Putamen (tissue), 1 donor: Measurements from ENCODE around the gene IKZF4.
"Not testable (repeated sequence)": the region's sequence is repeated elsewhere in the genome, so short reads cannot be mapped to it uniquely, and the experiment has no call there.

Experiments used
- DNase-seq: peaks from one replicate; pipeline ENCODE4 v3.0.0-alpha.2; 2016; ENCODE audit warnings: low spot score

Gene IKZF4

DNA sequence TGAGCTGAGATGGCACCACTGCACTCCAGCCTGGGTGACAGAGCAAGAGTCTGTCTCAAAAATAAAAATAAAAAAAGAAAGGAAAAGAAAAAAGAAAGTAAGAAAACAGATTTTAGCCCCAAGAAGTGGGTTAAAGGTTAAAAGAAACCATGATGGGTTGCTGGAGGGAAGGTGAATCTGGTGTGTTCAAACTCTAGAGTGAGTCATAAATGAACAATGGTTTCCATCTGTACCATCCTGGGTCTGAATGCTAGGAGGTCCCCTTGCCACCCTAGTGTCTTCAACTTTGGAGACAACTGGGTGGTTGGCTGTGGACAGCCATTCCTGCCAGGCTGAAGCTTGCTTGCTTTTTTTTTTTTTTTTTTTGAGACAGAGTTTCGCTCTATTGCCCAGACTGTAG is 19.3 kb downstream of the IKZF4 start:
- no peak for DNase-seq

DNA sequence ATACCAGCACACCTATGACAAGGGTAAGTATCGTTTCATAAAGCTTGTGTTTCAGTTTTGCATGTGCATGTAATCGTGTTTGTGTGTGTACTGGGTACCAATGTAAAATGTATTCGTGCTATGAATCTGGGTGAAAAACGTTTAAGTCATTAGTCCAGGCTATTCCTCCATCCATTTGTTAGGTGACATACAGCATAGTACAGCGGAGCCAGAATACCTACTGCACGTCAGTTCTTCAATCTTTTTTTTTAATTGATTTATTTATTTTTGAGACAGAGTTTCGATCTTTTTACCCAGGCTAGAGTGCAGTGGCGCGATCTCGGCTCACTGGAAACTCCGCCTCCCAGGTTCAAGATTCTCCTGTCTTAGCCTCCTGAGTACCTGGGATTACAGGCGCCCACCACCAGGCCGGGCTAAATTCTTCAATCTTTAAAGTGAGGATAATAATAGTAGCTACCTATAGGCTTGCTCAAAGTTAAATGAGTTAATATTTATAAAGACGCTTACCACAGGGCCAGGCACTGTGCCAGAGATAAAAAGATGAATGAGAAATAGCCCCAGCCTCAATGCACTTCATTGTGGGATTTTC is 20.2 kb downstream of the IKZF4 start:
- DNase-seq: no peak

DNA sequence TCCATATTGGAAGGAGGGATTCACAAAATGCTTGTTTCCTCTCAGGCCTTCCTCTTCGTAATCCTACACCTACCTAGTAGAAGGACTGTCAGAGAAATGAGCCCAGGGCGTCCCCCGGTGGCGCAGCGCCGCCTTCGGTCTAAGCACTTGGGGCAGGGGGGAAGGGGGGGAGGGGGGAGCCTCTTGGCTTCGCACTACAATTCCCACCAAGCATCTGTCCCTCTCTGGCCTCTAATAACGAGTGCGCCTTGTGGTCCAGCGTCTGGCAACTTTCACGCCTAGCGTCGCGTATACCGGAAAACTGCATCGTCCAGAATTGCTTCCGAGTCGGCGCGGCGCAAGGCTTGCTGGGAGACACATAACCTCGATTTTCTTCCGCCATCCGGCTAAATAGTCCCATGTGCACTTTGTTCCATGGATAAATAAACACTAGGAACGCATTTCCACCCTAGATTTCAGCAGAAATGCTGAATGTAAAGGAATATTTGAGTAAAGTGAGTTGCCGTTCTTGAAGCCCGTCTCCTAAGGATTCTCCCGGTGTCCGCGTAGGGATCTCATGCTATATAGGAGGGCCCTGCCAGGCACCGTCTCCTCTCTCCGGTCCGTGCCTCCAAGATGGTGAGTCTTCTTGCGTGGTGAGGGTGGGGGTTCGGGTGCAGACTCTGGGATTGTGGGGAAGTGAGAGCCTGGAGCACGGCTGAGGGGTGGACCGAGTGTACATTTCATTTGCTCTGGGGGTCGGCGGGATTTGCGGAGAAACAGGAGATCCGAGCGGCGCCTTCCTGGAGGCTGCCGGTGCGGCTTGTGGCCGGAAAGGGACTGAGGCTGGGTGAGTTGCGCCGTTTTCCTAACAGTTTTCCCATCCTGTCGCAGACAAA is 20.9 kb downstream of the IKZF4 start, which contains the start of gene RPS26:
RPS26 (plus strand) TSS at position 367 of the 878 bp plus-strand sequence; CDS start at position 616, 249 bp downstream.
- DNase-seq: peak; percentile 98

DNA sequence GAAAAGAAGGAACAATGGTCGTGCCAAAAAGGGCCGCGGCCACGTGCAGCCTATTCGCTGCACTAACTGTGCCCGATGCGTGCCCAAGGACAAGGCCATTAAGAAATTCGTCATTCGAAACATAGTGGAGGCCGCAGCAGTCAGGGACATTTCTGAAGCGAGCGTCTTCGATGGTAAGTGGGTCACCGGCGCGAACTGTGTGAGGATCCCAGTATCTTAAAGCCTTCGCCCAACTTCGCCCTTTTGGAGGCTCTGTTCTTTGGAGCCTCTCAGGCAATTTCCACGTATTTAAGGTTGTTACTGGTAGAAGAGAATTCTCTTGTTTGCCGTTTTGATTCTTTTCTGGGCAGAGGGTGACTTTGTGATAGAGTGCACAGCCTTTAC is 21.6 kb downstream of the IKZF4 start:
- DNase-seq: not testable (repeated sequence)

DNA sequence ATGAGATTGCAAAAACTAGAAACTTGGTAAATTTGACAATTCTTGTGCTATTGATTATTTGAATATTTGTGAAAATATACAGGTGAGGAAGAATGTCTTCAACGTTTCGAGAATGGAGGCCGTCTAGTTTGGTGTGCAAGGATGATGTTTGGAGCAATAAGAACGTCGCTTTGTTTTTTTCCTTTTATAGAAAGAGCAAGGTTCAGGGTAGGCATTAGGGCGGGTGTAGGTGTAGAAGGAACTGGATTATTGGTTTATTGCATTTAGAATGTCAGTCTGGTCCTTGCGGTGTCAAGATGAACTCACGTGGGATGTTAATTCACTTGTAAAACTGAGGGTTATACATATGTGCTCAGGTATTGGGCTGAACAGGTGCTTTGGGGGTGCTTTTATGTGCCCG is 22.0 kb downstream of the IKZF4 start:
- no peak for DNase-seq

DNA sequence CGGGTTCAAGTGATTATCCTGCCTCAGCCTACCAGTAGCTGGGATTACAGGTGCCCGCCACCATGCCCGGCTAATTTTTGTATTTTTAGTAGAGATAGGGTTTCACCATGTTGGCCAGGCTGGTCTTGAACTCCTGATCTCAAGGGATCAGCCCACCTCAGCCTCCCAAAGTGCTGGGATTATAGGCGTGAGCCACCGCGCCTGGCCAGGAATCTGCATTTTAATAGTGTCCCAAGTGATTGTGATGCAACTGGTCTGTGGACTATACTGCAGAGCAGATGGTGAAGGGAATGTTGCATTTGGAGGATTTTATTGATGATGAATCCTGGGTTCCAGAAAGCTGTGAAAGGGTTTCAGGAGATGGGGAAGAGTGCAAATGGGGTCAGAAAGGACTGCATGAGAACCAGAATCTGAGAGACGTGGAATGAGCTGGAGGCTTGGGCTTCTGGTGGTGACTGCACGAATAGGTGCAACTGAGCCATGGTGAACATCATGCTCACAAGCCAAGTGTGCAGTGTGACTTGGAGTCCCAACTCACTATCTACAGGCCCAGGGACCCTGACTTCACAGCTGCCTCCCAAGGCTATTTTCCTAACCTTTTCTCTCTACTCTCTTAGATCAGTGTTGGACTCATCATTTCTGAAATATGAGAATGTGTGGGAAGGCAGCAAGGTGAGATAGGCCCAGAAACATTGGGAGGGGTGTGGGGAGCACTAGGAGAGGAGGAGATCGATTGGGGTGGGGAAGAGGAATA is 25.4 kb downstream of the IKZF4 start:
- DNase-seq: no peak

DNA sequence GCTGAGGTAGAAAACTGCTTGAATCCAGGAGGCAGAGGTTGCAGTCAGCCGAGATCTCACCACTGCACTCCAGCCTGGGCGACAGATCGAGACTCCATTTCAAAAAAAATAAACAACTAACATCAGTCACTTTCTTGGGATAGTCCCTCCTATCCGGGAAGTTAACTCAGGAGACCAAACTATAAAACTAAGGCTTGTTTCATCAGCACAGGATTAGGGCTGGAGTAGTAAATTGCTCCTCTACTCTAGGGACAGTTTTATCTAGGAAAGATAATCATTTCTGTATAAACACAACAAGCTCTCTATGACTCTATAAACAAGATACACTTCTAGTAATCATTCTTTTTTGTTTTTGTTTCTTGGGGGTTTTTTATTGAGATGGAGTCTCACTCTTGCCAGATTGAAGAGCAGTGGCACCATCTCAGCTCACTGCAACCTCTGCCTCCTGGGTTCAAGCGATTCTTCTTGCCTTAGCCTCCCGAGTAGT is 32.6 kb downstream of the IKZF4 start:
- DNase-seq: no peak

DNA sequence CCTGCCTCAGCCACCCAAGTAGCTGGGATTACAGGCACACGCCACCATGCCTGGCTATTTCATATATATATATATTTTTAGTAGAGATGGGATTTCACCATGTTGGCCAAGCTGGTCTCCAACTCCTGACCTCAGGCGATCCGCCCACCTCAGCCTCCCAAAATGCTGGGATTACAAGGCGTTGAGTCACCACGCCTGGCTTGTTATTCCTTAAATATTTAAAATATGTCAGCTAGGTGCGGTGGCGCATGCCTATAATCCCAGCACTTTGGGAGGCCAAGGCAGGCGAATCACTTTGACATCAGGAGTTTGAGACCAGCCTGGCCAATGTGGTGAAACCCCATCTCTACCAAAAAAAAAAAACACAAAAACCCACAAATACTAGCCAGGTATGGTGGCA is 39.1 kb downstream of the IKZF4 start:
- DNase-seq: not testable (repeated sequence)

DNA sequence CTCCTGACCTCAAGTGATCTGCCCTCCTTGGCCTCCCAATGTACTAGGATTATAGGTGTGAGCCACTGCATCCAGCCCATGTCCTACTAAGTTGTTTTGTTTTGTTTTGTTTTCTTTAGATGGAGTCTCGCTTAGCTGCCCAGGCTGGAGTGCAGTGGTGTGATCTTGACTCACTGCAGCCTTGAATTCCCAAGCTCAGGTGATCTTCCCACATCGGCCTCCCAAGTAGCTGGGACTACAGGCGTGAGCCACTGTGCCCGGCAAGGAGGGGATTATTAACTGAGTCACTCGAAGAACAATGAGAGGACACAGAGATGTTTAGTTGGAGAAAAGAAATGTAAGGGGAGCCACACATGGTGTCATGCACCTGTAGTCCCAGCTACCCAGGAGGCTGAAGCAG is 41.1 kb downstream of the IKZF4 start:
- no peak for DNase-seq

DNA sequence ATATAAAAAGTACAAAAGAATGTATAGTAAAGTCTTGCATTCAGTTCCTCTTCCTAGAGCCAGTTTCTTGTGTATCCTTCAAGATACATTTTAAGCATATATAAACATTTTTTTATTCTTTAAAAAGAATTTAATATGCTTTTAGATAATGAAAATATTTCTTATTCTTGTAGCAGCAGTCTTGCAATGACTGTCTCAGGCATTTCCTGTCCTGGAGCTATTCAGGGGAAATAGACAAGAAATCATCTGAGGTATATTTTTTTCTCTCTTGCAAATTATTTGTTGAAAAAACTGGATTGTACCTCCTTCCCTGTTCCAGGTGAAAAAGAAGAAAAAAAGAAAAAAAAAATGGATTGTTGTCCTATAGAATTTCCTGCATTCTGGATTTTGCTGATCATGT is 42.2 kb downstream of the IKZF4 start:
- DNase-seq: no peak

DNA sequence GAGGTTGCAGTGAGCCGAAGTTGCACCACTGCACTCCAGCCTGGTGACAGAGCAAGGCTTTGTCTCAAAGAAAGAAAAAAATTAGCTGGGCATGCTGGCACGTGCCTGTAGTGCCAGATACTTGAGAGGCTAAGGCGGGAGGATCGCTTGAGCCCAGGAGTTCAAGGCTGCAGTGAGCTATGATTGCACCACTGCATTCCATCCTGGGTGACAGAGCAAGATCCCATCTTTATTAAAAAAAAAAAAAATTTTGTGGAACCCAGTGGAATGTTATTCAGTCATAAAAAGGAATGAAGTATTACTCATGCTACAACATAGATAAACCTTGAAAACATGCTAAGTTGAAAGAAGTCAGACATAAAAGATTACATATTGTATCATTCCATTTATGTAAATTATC is 50.8 kb downstream of the IKZF4 start:
- no peak for DNase-seq

DNA sequence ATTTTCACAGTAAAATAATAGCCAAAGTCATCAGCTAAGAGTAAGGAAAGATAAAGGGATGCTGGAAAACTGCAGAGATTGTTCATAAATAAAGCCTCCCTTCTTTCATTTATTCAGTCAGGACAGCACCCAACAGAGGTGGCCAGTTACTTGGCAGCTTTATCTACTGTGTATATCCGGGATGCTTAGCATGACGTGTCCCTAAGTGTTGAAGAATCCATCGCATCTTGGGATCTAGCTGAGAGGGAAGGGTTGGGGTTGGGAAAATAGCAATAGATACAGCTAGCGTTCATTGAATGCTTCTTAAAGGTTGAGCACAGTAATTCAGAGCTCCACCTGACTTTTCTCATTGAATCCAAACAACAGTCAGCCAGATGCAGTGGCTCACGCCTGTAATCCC is 53.6 kb downstream of the IKZF4 start:
- no peak for DNase-seq

DNA sequence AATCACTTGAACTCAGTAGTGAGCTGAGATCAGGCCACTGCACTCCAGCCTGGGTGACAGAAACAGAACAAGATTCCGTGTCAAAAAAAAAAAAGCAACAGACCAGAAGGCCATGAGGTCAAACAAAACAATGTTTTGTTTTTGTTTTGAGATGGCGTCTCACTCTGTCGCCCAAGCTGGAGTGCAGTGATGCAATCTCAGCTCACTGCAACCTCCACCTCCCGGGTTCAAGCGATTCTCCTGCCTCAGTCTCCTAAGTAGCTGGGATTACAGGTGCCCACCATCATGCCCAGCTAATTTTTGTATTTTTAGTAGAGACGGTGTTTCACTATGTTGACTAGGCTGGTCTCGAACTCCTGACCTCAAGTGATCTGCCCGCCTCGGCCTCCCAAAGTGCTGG is 57.1 kb downstream of the IKZF4 start:
- DNase-seq: not testable (repeated sequence)

DNA sequence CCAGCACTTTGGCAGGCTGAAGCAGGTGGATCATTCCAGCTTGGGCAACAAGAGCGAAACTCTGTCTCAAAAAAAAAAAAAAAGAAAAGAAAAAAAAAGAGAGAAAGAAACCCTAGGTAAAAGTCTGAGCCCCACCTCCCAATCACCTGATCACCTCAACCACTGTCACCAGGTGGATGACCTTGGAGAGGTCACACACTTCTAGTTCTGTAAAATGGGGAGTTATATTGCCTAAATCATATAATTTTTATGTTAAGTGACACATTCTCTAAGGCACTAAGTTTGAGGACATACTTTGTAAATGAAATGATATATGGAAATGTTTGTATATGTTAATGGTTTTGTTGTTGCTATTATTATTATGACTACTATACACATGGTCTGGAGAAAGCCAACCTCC is 57.6 kb downstream of the IKZF4 start:
- DNase-seq: no peak

DNA sequence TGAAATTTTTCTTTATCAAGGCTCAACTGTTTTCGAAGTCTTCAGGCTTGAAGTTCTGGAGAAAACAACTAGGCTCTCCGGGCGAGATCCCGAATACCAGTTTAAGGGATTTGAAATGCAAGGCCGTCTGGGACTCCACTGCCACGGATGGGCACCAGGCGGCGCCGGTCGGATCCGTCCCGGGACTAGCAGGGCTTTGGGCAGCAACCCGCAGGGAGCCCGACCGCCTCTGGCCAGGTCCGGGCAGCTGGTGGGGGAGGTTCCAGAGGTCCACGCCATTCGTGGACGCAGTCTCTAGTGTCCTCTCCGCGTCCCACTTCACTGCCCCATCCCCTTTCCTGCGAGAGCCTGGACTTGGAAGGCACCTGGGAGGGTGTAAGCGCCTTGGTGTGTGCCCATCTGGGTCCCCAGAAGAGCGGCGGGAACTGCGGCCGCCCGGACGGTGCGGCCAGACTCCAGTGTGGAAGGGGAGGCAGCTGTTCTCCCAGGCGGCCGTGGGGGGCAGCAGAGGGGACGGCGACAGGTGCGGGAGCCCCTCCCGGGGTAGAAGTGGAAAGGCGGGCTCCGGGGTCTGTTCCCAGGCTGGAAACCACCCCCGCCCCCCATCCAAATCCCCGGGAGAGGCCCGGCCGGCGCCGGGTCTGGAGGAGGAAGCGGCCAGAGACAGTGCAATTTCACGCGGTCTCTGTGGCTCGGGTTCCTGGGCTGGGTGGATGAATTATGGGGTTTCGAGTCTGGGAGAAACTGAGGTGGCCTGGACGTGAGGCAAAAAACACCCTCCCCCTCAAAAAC is 58.3 kb downstream of the IKZF4 start:
- peak; percentile 87 for DNase-seq

DNA sequence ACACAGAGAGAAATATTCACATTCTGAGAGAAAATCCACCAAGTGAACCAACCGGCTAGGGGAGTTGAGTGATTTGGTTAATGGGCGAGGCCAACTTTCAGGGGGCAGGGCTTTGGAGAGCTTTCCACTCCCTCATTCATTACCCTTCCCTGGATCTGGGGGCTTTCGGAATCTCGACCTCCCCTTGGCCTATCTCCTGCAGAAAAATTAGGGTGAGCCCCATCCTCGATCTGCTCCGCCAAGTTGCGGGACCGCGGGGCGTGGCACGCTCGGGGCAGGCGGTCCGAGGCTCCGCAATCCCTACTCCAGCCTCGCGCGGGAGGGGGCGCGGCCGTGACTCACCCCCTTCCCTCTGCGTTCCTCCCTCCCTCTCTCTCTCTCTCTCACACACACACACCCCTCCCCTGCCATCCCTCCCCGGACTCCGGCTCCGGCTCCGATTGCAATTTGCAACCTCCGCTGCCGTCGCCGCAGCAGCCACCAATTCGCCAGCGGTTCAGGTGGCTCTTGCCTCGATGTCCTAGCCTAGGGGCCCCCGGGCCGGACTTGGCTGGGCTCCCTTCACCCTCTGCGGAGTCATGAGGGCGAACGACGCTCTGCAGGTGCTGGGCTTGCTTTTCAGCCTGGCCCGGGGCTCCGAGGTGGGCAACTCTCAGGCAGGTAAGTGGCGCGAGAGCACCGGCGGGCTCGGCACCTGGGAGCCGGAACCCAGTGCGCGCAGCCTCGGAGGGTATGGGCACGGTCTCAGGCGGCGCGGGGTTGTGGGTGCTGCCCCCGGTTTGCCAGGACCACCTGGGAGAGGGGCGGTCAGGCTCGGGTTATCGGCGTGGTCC is 59.1 kb downstream of the IKZF4 start, which contains the start of gene ERBB3:
ERBB3 (plus strand) TSS at position 443 of the 833 bp plus-strand sequence; CDS start at position 579, 136 bp downstream.
- peak; percentile 86 for DNase-seq

DNA sequence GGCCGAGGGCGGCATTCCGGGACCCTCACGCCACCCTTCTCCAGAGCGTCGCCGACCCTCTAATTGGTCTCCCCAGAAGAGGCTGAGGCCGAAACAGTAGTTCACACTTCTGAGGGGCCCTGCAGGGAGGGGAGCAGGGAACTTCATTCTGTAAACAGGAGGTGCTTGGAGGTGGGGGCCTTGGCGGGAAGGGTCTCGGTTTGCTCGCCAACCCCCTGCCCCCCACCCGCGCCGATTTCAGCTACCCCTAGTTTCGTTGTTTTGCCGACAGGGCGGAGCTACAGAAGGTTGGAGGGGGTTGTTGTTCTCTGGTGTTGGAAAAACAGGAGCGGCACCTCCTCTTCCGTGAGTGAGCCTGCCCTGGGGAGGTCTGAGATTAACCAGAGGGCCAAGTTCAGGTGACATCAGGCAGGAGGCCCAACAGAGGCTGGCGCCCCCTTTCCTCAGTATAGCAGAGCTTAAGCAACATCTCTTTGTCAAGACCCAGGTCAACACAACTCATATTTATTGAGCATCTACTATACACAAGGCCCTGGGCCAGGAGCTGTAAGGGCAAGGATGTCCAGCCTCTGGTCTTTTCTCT is 59.8 kb downstream of the IKZF4 start:
- no peak for DNase-seq

DNA sequence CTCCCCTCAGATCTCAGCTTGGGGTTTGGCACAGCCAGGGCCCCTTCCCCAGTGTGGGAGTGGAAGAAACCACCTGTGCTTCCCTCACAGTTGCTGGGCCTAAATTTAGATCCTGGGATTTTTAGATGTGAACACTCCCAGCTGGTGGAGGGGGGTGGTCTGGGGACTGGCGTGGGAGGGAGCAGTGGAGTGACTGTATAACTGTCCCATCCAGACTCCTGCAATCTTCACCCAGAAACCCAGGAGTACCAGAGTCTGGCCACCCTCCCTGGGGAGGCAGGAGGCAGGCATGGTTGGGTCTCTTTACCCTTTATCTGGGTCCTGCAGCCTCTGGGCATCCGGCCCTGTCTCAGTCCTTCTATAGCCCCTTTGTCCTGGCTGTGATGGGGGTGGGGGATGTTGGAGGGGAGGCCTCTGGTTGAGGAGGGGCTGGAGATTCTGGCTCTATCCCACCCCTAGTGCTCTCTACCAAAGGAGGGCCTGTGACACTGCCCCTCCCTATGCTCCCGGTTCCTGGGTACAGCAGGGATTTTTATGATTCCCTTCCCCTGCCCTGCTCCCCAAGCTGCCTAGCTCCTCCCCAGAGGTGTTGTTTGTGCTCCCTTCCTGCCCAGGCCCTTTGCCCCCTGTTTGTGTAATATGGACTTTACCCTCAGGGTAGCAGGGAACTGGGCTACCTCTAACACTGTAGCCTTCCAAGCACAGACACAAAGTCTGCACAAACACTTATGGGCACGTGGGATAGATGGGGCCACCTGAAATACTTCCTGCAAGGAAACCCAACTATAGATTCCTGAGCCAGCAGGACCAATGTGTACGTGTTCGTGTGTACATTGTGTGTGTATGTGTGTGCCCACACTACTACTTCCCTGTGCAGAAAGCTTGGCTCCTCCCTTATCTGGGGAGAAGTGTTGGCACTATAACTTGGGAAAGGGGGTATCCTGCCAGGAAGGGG is 60.8 kb downstream of the IKZF4 start:
- DNase-seq: peak; percentile 89

DNA sequence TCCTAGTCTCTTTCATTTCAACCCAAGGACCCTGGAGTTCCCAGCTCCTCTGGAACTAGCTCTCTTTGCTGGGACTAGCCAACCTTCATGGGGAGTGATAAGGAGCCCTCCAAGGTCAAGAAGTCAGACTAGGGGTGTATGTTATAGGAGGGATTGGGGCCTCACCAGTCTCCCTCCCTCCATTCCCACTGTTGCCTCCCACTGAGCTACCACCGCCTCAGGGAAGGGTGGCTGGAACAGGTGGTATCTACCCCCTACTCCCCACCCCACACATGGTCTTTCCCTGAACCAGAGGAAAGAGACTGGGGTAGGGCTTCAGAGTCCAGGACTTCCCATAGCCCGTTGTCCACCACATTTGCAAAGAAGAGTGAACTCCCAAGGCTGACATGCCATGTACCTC is 61.5 kb downstream of the IKZF4 start:
- no peak for DNase-seq
